AG04450 (cell line): Measurements from ENCODE around the gene CNTN5. TPM values are rescaled to one million over a fixed set of nuclear protein-coding genes. Genes with fewer than 3 reads are reported as not detected.

ENCODE experiments used
- CTCF ChIA-PET: fragments of 300-600, 350-600 bp; formaldehyde crosslinking; extraction: SDS; loops from one replicate; lab custom pipeline; 2022; ENCODE audit warnings: antibody characterized with exemption, inconsistent platforms; lab: Charles Lee
- POLR2A ChIA-PET: fragments of 350-600 bp; formaldehyde crosslinking; extraction: SDS; loops from one replicate; lab custom pipeline; 2021; ENCODE audit warnings: antibody characterized with exemption, inconsistent platforms; lab: Yijun Ruan, JAX
- DNase-seq: peaks from one replicate; pipeline ENCODE4 v3.0.0-alpha.2; 2011; ENCODE audit warnings: low read depth, low spot score
- H3K27ac ChIP-seq: one replicate; pipeline ENCODE4 v1.5.1; 2012; ENCODE audit warnings: low read depth, low read length, control low read depth
- H3K27me3 ChIP-seq: one replicate; pipeline ENCODE4 v1.6.0; 2012; ENCODE audit warnings: low read length; ENCODE audit not compliant: control insufficient read depth, insufficient read depth
- H3K4me3 ChIP-seq: 2 replicates; pipeline ENCODE4 v1.5.1; 2011; ENCODE audit warnings: mild to moderate bottlenecking, low read depth, low read length, control low read depth
- H3K9me3 ChIP-seq: 2 replicates; pipeline ENCODE4 v1.5.1; 2012; ENCODE audit warnings: low read length; ENCODE audit not compliant: control insufficient read depth, insufficient read depth
- CTCF ChIP-seq: IDR thresholded peaks from 2 replicates; pipeline ENCODE4 v1.5.1; 2011; ENCODE audit warnings: low read depth, low read length, control low read depth, inconsistent platforms
- polyA plus RNA-seq: library from polyadenylated mRNA; depleted of rRNA; stranded (reverse); fragments of >200 nt; gene quantifications from 2 replicates; pipeline ENCODE4 v1.2.3, GENCODE V29; 2011

CNTN5 gene
- polyA plus RNA-seq, 1 experiment = not detected

GRCh38 chr11:99640671-99641070 is 619.9 kb downstream of the CNTN5 start:
- CTCF ChIA-PET = no interaction called here
- POLR2A ChIA-PET = no interaction called here
- DNase-seq = no peak
- H3K27ac ChIP-seq = no peak overlapping the region
- no peak for TF ChIP-seq CTCF
- no peaks in the 10 kb centered on the region for H3K27me3 ChIP-seq
- no peak overlapping the region for H3K4me3 ChIP-seq
- H3K9me3 ChIP-seq = no peaks in the 10 kb centered on the region; the same call in 1 of the 2 replicates

GRCh38 chr11:99645934-99646333 is 625.2 kb downstream of the CNTN5 start:
- Histone ChIP-seq H3K4me3 (no peak overlapping the region), H3K27ac (no peak overlapping the region), H3K9me3 (no peaks in the 10 kb centered on the region), H3K27me3 (no peaks in the 10 kb centered on the region)
- CTCF ChIA-PET = no interaction called here
- TF ChIP-seq CTCF = no peak
- DNase-seq = no peak
- POLR2A ChIA-PET = no interaction called here

- Histone ChIP-seq H3K27me3 (no peaks in the 10 kb centered on the region), H3K4me3 (no peak overlapping the region), H3K27ac (no peak overlapping the region), H3K9me3 (no peaks in the 10 kb centered on the region)
- POLR2A ChIA-PET = no interaction called here
- no peak for DNase-seq
- TF ChIP-seq CTCF = no peak
- CTCF ChIA-PET = no interaction called here
Measured at GRCh38 chr11:99670067-99670676, 649.4 kb downstream of the CNTN5 start.

GRCh38 chr11:99671808-99672409 is 651.2 kb downstream of the CNTN5 start:
- CTCF ChIA-PET = no interaction called here
- DNase-seq = no peak
- no peak for TF ChIP-seq CTCF
- no peaks in the 10 kb centered on the region for H3K27me3 ChIP-seq
- no peaks in the 10 kb centered on the region for H3K9me3 ChIP-seq
- H3K4me3 ChIP-seq = no peak overlapping the region
- POLR2A ChIA-PET = no interaction called here
- H3K27ac ChIP-seq = no peak overlapping the region

- Histone ChIP-seq H3K27ac (no peak overlapping the region), H3K27me3 (no peaks in the 10 kb centered on the region), H3K9me3 (no peaks in the 10 kb centered on the region), H3K4me3 (no peak overlapping the region)
- no peak for TF ChIP-seq CTCF
- CTCF ChIA-PET = no interaction called here
- DNase-seq = no peak
- POLR2A ChIA-PET = no interaction called here
Measured at GRCh38 chr11:99676292-99676691, 655.5 kb downstream of the CNTN5 start.
